Breast epithelium (tissue), 3 donors: ENCODE measurements around the gene GPN2.

Experiments
- CTCF ChIP-seq, 3 donors: fragments of 450-650 bp; IDR thresholded peaks; one replicate each; pipeline ENCODE4 v1.5.1; 2016 to 2017; ENCODE audit warnings: antibody characterized with exemption in 3 of 3, mild to moderate bottlenecking in 3 of 3, moderate library complexity in 3 of 3
- POLR2A ChIP-seq: fragments of 450-650 bp; IDR thresholded peaks from one replicate; pipeline ENCODE4 v1.6.1; 2016; ENCODE audit warnings: antibody characterized with exemption, mild to moderate bottlenecking, moderate library complexity
- POLR2AphosphoS5 ChIP-seq, 3 donors: sonication (generic); formaldehyde crosslinking; IDR thresholded peaks; one replicate each; pipeline ENCODE4 v1.6.1; 2017; ENCODE audit warnings: antibody characterized with exemption in 3 of 3

GRCh38 chr1:26922901-26923300 lies 32.8 kb upstream of the GPN2 start:
- TF ChIP-seq CTCF (IDR thresholded peaks at IDR 0.05) (no peak), POLR2A (no peak), POLR2AphosphoS5 (IDR thresholded peaks at IDR 0.05) (no peak)
